Ovary (tissue), 3 donors: ENCODE measurements around the gene LRRN3.

Experiments used
- CTCF ChIP-seq, 3 donors: fragments of 450-650 bp in 2 of 3; fragments of 200-600 bp in 1 of 3; IDR thresholded peaks; one replicate each; pipeline versions ENCODE4 v1.5.1 to v1.8.0; 2016 to 2022; ENCODE audit warnings: antibody characterized with exemption in 3 of 3, mild to moderate bottlenecking in 1 of 3
- EP300 ChIP-seq: sonication (generic); formaldehyde crosslinking; IDR thresholded peaks from one replicate; pipeline ENCODE4 v1.6.1; 2017; ENCODE audit warnings: antibody characterized with exemption
- POLR2A ChIP-seq: fragments of 450-650 bp; IDR thresholded peaks from one replicate; pipeline ENCODE4 v1.6.1; 2017; ENCODE audit warnings: antibody characterized with exemption, mild to moderate bottlenecking, moderate library complexity
- donor health status: DM: no; HTN: no; CAD: no.

DNA sequence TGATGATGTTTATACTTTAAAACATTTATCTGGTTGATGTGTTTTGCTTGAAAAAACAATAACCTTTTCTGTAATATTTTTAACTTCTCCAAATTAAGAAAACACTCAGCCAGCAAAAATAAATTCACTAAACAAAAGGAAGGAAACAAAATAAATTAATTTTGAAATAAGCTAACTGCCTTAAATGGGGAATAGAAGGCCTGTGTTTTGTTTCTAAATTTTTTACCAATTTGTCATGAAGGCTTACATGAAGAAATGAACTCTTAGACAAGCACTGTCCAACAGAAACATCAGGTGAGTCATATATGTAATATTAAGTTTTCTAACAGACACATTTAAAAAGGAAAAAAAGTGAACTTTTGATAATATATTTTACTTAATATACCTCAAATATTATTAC is 68.5 kb downstream of the LRRN3 start:
- TF ChIP-seq CTCF (IDR thresholded peaks at IDR 0.05) (no peak), POLR2A (no peak), EP300 (no peak)
